ENCODE results near the gene CLCN7. TPM values are rescaled to one million over a fixed set of nuclear protein-coding genes. Genes with fewer than 3 reads are reported as not detected.

CLCN7 gene, protein sequence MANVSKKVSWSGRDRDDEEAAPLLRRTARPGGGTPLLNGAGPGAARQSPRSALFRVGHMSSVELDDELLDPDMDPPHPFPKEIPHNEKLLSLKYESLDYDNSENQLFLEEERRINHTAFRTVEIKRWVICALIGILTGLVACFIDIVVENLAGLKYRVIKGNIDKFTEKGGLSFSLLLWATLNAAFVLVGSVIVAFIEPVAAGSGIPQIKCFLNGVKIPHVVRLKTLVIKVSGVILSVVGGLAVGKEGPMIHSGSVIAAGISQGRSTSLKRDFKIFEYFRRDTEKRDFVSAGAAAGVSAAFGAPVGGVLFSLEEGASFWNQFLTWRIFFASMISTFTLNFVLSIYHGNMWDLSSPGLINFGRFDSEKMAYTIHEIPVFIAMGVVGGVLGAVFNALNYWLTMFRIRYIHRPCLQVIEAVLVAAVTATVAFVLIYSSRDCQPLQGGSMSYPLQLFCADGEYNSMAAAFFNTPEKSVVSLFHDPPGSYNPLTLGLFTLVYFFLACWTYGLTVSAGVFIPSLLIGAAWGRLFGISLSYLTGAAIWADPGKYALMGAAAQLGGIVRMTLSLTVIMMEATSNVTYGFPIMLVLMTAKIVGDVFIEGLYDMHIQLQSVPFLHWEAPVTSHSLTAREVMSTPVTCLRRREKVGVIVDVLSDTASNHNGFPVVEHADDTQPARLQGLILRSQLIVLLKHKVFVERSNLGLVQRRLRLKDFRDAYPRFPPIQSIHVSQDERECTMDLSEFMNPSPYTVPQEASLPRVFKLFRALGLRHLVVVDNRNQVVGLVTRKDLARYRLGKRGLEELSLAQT
- 69.9 and 96.7 TPM in 2 replicates for total RNA-seq

DNA sequence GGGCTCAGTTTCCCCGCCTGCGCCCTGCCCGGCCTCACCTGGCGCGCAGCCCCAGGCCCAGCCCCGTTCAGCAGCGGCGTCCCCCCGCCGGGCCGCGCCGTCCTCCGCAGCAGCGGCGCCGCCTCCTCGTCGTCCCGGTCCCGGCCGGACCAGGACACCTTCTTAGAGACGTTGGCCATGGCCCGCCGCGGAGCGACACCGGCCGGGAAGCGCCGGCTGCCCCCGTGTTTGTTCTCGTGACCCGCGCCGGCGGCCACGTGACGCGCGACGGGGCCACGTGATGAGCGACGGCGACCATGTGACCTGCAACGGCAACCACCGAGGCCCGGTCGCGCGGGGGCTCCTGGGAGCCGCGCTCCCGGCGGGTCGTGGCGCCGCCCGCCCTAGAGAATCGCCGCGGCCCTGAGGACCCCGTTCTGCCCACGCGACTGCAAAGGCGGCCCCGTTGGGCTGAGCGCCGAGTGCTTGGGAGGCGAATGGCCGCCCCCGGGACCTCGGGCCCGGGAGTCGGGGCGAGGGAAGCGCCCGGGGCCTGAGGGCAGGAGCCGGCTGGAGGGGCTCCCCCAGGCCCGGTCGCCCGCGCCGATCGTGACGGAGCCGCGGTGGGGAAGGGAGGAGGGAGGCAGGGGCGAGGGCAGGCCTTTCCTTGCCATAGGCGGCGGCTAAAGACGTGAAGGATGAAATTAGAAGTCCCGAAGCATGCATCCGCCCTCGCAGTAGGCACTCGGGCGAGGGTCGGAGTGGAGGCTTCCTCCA, at the start of gene CLCN7:
Gene CLCN7 (minus strand): TSS at position 233 of the 756 bp plus-strand sequence. CDS start 54 bp downstream, at position 179.
- DNase-seq = peak; percentile 93

GRCh38 chr16:1524366-1524765, 49.5 kb upstream of the CLCN7 start:
- DNase-seq = no peak

GRCh38 chr16:1523581-1524245, 48.9 kb upstream of the CLCN7 start:
- no peak for DNase-seq

- DNase-seq = no peak
Measured at GRCh38 chr16:1520461-1520860, 45.6 kb upstream of the CLCN7 start.

- DNase-seq = no peak
Measured at GRCh38 chr16:1519831-1520230, 45.0 kb upstream of the CLCN7 start.

DNA sequence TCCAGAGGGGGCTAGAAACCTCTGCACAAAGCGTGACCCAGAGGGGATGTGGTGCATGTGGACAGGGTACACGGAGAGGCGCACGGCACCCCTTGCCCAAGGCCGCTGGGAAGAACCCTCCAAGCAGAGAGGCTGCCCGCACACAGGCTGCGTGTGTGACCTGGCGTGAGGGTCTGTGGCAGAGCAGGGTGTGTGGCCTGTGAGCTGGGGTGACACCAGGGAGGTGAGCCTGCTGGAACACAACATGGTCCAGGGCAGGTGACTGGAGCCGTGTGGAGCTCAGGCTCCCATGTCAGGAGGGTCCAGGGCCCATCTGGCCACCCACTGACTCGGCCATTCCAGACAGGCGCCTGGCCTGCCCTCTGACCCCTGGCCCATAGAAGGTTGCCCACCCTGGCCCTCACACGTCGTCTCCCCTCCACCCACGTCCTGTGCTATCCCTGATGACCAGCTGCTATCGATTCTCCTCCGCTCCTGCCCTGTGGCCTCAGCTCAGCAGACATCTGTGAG, 43.9 kb upstream of the CLCN7 start:
- no peak for DNase-seq

GRCh38 chr16:1514507-1514906, 39.7 kb upstream of the CLCN7 start:
- no peak for DNase-seq

DNA sequence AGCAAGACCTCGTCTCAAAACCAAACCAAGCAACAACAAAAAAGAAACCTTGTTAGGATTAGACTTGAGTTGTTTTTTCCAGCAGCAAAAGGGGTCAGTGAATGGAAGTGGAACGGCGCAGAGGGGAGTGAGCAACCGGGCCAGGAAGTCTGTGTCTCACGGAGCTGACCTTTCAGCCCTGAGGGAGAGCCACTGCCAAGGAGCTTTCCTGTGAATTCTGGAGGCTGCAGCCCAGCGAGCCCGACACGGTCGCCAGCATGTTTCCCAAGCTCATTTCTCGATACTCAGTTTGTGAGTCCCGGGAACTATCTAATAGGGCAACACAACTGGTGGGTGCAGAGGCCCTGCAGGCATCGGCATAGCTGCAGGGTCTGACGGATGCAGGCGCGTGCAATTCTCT, 37.9 kb upstream of the CLCN7 start:
- peak; percentile 67 for DNase-seq

- DNase-seq = peak; percentile 44
Measured at GRCh38 chr16:1511662-1512569, 37.1 kb upstream of the CLCN7 start.

DNA sequence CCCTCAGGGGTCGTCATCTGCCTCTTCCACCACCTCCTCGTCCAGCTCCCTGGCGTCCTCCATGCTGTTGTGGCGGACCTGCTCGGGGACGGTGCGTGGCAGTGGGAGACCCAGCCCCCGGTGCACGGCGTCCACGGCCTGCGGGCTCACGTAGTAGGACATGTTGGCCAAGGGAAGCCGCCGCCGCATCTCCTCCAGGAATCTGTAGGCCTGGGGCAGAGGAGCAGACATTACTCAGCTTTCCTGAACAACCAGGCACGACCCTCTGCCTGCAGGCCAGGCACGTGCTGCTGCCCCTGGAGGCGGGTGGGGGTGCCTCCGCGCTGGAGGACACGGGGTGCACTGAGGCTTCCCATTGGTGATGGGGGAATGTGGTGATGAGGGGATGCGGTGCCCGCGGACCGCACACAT, 36.1 kb upstream of the CLCN7 start:
- no peak for DNase-seq

DNA sequence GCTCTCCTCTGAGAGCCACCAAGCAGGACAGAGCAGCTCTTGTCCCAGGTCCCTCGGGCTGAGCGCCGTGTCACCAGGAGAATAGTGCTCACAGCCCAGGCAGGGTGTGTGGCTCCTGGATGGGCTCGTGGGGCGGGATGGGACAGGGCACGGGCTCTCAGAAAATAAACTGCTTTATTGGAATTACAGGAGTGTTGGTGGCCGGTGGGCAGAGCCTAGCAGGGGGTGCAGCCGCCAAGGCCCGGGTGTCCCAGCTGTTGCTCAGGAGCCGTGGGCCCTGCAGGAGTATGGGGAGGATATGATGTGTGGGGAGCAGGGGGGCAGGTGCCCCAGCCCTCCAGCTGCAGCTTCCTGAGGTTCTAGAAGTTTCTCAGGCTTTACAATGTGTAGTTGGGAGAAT, 35.4 kb upstream of the CLCN7 start:
- no peak for DNase-seq

DNA sequence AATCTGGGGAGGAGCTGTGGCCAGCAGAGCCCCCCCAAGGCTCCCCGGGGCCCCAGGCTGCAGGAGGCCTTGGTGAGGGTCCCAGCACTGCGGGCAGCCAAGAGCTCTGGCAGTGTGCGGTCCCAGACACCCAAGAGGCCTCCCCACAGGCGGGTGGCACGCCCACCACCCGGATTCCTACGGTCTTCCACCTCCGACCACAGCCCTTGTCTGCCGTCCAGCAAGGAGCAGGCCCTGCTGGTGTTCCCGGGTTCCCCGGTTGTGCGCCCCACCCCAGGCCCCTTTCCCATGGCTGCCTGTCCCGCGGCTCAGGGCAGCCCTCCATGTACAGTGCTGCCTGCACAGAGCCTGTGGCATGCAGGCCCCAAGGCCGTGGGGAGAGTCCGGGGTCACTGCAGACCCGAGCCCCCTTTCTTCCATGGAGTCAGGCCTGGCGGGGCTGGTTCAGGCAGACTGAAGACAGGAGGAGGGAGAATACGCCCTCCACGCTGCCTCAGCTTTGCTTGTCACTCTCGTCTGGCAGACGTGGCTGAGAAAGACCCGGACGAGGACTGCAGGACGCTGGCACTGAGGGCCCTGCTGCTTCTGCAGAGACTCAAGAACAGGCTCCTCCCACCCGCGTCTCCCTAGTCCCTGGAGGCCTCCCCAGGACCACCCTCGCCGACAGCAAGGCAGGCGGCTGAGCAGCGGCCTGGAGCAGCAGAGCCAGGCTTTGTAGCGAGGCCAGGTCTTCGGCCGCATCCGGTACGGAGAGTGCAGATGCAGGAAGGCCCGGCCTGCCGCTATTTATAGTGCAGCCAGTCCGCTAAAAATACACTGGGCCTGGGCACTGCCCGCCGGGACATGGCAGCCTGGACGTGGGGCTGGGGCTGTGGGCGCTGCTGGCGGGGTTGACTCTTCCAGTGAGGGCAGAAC, 34.7 kb upstream of the CLCN7 start:
- peak; percentile 59 for DNase-seq

DNA sequence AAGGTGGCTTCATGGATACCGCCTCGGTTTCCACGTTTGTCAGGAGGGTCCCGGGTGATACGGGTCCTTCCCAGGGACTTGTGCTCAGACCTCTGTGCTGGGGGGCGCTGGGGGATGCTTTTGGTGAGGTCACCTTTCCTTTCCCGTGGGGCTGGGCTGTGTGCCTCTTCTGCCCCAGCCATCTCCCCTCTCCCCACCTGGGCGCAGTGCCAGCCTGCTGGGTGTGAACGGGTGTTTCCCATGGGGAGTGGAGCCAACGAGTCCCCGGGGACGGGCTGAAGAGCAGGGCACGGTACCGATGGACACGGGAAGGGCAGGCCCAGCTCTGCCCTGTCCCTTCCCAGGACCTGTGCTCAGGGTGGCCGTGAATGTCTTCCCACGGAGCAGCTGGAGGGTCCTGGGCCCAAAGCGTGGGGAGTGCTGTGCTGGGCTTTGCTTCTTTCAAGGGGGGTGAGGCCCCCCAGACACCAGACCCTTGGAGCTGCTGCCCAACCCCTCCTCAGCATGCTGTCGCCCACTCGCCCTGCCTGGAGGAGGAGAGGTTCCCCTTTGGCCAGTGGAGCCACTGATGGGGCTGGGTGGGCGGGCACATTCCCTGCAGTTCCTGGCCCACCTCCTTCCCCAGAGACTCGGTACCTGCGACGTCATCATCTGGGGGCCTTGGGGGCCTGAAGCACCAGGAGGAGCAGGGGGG, 33.8 kb upstream of the CLCN7 start:
- DNase-seq = no peak

- no peak for DNase-seq
Measured at GRCh38 chr16:1506494-1507213, 31.8 kb upstream of the CLCN7 start.

- DNase-seq = no peak
Measured at GRCh38 chr16:1505912-1506311, 31.1 kb upstream of the CLCN7 start.

DNA sequence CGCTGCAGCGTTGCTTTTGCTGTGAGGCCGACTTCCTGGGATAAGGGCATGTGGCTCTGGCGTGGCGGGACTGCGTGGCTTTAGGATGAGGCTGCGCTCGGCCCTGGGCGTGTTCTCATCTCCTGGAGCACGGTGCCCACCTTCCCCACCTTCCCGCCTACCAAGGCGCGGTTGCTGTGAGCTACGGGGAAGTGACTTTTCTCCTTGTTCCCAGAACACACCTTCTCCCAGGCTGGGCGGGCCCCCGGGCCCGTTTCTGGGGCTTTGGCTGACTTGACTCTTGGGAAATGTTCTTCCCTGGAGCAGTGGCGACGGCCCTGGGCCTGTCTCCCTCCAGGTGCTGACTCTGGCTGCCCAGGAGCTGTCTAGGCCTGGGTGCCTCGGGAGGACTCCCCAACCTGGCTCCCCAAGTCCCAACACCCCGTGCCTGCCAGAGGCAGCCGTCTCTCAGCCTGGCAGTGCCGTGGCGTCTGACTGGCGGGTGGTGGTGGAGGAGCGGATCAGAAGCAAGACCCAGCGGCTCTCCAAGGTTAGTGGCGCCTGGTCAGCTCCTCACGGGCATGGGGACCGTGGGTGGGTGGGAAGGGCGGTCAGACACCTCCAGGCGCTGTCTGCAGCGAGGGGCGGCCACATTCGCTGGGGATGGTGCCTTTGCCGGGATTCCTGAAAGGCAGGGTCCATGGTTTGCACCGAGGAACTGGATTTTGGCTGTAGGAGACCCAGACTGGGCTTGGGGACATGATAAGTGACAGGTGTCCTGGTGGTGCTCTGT, 30.4 kb upstream of the CLCN7 start:
- DNase-seq = no peak

DNA sequence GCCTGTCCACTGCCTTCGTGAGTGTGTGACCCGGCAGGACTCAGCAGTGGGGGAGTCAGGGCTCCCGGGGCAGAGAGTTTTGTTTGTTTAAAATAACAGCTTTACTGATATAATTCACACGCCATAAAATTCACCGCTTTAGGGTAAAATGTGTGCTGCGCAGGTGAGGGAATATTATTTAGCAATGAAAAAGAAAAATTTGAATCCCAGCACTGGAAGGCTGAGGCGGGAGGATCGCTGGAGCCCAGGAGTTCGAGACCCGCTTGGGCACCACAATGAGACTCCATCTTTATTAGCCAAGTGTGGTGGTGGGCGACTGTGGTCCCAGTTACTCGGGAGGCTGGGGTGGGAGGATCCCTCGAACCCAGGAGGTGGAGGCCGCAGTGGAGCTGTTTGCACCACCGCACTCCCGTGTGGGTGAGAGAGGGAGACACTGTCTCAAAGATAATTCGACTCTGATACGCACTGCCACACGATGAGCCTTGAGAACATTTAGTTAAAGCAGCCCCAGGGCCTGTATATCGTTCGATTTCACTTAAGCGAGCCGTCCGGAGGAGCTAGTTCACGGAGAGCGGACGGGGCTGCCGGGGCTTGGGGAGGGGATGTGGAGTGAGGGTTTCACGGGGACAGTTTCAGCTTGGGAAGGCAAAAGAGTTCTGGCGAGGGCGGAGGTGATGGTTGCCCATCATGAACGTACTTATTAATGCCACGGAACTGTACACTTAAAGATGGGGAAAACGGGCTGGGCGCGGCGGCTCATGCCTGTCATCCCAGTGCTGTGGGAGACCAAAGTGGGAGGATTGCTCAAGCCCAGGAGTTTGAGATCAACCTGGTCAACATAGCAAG, 28.5 kb upstream of the CLCN7 start:
- no peak for DNase-seq

Measured in dermis blood vessel endothelial cell (primary cell).